K562 (cell line): ENCODE results near the gene RABL6. TPM values are rescaled to one million over a fixed set of nuclear protein-coding genes. Genes with fewer than 3 reads are reported as not detected.

Experiments
- ARID2 ChIP-seq: fragments of 450-650 bp; IDR thresholded peaks from 2 replicates; pipeline ENCODE4 v1.6.1; 2017; ENCODE audit warnings: antibody characterized with exemption, mild to moderate bottlenecking
- MYBL2 ChIP-seq, 2 experiments: fragments of 450-650 bp in 1 of 2; sonication (generic) in 1 of 2; formaldehyde crosslinking in 1 of 2; IDR thresholded peaks; 2 replicates each; pipeline versions ENCODE4 v1.6.1 to v1.8.1; 2017 to 2022; ENCODE audit warnings: borderline replicate concordance in 1 of 2, inconsistent platforms in 1 of 2, low read depth in 1 of 2, mild to moderate bottlenecking in 1 of 2, missing genetic modification reagents in 1 of 2, moderate library complexity in 1 of 2
- RAD21 ChIP-seq, 2 experiments: fragments of 250-450 bp in 1 of 2; fragments of 450-650 bp in 1 of 2; sonication (Bioruptor Pico) in 1 of 2; formaldehyde crosslinking in 1 of 2; IDR thresholded peaks in 1 of 2; conservative IDR thresholded peaks in 1 of 2; 2 replicates each; pipeline versions ENCODE4 v1.4.0 to v1.8.0; 2020 to 2022; ENCODE audit warnings: mild to moderate bottlenecking in 2 of 2, moderate library complexity in 1 of 2
- SRF ChIP-seq, 2 experiments: fragments of 250-450, 450-650 bp in 1 of 2; sonication (Bioruptor Pico) in 1 of 2; sonication (generic) in 1 of 2; formaldehyde crosslinking; IDR thresholded peaks; 2 replicates each; pipeline versions ENCODE4 v1.5.0 to v1.5.1; 2020 to 2022; ENCODE audit warnings: mild to moderate bottlenecking in 1 of 2, missing genetic modification reagents in 1 of 2
- STAT6 ChIP-seq: sonication (generic); formaldehyde crosslinking; IDR thresholded peaks from 2 replicates; pipeline ENCODE4 v1.8.1; 2023; ENCODE audit warnings: mild to moderate bottlenecking, missing genetic modification reagents
- THAP7 ChIP-seq: fragments of 250-450 bp; sonication (Bioruptor Pico); IDR thresholded peaks from 2 replicates; pipeline ENCODE4 v1.5.0; 2021
- XRCC3 ChIP-seq: fragments of 450-650 bp; IDR thresholded peaks from 2 replicates; pipeline ENCODE4 v1.6.1; 2017; ENCODE audit warnings: mild to moderate bottlenecking, moderate library complexity
- ZC3H8 ChIP-seq: fragments of 450-650 bp; IDR thresholded peaks from 2 replicates; pipeline ENCODE4 v1.6.1; 2017
- ZFPM2 ChIP-seq: fragments of 250-450 bp; sonication (Bioruptor Pico); IDR thresholded peaks from 2 replicates; pipeline ENCODE4 v1.5.1; 2022; ENCODE audit warnings: mild to moderate bottlenecking
- ZNF561 ChIP-seq: fragments of 450-650 bp; formaldehyde crosslinking; conservative IDR thresholded peaks from 2 replicates; pipeline ENCODE4 v1.4.0; 2020; ENCODE audit warnings: mild to moderate bottlenecking, moderate library complexity
- polyA plus RNA-seq, 8 experiments: library from polyadenylated mRNA; depleted of rRNA in 4 of 8; stranded (reverse) in 5 of 8; unstranded in 3 of 8; fragments of >200 nt; fragmentation: Nextera tagmentation in 2 of 8; fragmentation: Illumina TruSeq in 1 of 8; extraction: Ambion mirVana in 2 of 8; extraction: Trizol in 1 of 8; gene quantifications; 2 replicates each; pipeline versions ENCODE4 v1.2.1 to v1.2.3, GENCODE V29; 2011 to 2014; ENCODE audit warnings: inconsistent platforms in 1 of 8, missing spikeins in 1 of 8
- total RNA-seq, 7 experiments: library from RNA; depleted of rRNA in 6 of 7; stranded (reverse); fragments of >200 nt in 6 of 7; fragmentation: Illumina TruSeq in 2 of 7; extraction: Trizol in 2 of 7; gene quantifications; 2 replicates each; pipeline versions ENCODE4 v1.2.1 to v1.2.3, GENCODE V29; 2011 to 2021; ENCODE audit warnings: low replicate concordance in 1 of 7
- TF ChIP-seq, protein P1 (sequence below): fragments of 450-650 bp; formaldehyde crosslinking; conservative IDR thresholded peaks from 2 replicates; pipeline ENCODE4 v1.4.0; 2022; ENCODE audit warnings: mild to moderate bottlenecking, missing genetic modification characterization
- TF ChIP-seq, protein P2 (sequence below), 2 experiments: fragments of 200-800 bp in 1 of 2; sonication (Bioruptor generic) in 1 of 2; sonication (generic) in 1 of 2; formaldehyde crosslinking in 1 of 2; IDR thresholded peaks in 1 of 2; conservative IDR thresholded peaks in 1 of 2; 2 replicates each; pipeline versions ENCODE4 v1.5.0 to v1.6.1; 2016 to 2020; ENCODE audit warnings: missing compliant biosample characterization in 1 of 2, missing genetic modification characterization in 1 of 2, missing genetic modification reagents in 1 of 2
- TF ChIP-seq, protein P3 (sequence below): fragments of 450-650 bp; IDR thresholded peaks from 2 replicates; pipeline ENCODE4 v1.6.1; 2018; ENCODE audit warnings: mild to moderate bottlenecking, low read depth; ENCODE audit not compliant: partially characterized antibody

The RABL6 gene
- total and polyA plus RNA-seq, 9 of the 15 experiments (the other 6 are each of a cell fraction or from before 2014, with no cell fraction given): 5.6 to 181 (median 84.5) TPM

GRCh38 chr9:136808075-136808805, 492 bp downstream of the RABL6 start (continued):
- TF ChIP-seq, protein P1, sequence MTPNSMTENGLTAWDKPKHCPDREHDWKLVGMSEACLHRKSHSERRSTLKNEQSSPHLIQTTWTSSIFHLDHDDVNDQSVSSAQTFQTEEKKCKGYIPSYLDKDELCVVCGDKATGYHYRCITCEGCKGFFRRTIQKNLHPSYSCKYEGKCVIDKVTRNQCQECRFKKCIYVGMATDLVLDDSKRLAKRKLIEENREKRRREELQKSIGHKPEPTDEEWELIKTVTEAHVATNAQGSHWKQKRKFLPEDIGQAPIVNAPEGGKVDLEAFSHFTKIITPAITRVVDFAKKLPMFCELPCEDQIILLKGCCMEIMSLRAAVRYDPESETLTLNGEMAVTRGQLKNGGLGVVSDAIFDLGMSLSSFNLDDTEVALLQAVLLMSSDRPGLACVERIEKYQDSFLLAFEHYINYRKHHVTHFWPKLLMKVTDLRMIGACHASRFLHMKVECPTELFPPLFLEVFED (CRISPR knock-in tag): no peak
- no peak for TF ChIP-seq THAP7 (CRISPR knock-in tag)
- TF ChIP-seq ZNF561 (CRISPR knock-in tag): no peak
- no peak for TF ChIP-seq MYBL2 (IDR thresholded peaks at IDR 0.05; ENCODE audit: low read depth)
- no peak for TF ChIP-seq MYBL2 (CRISPR knock-in tag; IDR thresholded peaks at IDR 0.05; ENCODE audit: borderline replicate concordance)
- no peak for TF ChIP-seq SRF (CRISPR knock-in tag; IDR thresholded peaks at IDR 0.05)
- no peak for TF ChIP-seq XRCC3
- TF ChIP-seq, protein P2, sequence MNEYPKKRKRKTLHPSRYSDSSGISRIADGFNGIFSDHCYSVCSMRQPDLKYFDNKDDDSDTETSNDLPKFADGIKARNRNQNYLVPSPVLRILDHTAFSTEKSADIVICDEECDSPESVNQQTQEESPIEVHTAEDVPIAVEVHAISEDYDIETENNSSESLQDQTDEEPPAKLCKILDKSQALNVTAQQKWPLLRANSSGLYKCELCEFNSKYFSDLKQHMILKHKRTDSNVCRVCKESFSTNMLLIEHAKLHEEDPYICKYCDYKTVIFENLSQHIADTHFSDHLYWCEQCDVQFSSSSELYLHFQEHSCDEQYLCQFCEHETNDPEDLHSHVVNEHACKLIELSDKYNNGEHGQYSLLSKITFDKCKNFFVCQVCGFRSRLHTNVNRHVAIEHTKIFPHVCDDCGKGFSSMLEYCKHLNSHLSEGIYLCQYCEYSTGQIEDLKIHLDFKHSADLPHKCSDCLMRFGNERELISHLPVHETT (CRISPR knock-in tag; conservative IDR thresholded peaks at IDR 0.05 in 1 of 2, IDR thresholded peaks at IDR 0.05 in 1 of 2): peak in 1 of 2 experiments; percentile 19; a peak in 1 of 4 replicates
- TF ChIP-seq, protein P3, sequence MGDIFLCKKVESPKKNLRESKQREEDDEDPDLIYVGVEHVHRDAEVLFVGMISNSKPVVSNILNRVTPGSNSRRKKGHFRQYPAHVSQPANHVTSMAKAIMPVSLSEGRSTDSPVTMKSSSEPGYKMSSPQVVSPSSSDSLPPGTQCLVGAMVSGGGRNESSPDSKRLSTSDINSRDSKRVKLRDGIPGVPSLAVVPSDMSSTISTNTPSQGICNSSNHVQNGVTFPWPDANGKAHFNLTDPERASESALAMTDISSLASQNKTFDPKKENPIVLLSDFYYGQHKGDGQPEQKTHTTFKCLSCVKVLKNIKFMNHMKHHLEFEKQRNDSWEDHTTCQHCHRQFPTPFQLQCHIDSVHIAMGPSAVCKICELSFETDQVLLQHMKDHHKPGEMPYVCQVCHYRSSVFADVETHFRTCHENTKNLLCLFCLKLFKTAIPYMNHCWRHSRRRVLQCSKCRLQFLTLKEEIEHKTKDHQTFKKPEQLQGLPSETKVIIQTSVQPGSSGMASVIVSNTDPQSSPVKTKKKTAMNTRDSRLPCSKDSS: no peak
- no peak for TF ChIP-seq STAT6 (CRISPR knock-in tag)
- TF ChIP-seq ARID2: no peak
- no peak for TF ChIP-seq ZC3H8
- TF ChIP-seq ZFPM2: no peak
- peak in 1 of 2 experiments; percentile 33; a peak in 1 of 4 replicates for TF ChIP-seq RAD21 (CRISPR knock-in tag; conservative IDR thresholded peaks at IDR 0.05 in 1 of 2, IDR thresholded peaks at IDR 0.05 in 1 of 2)
